Measurements from ENCODE around the gene RPRD2. TPM values are rescaled to one million over a fixed set of nuclear protein-coding genes. Genes with fewer than 3 reads are reported as not detected.

Gene RPRD2
- total and polyA plus RNA-seq, 2 of the 4 experiments (the other 2 are of a cell fraction): 3.9 to 11.6 TPM

DNA sequence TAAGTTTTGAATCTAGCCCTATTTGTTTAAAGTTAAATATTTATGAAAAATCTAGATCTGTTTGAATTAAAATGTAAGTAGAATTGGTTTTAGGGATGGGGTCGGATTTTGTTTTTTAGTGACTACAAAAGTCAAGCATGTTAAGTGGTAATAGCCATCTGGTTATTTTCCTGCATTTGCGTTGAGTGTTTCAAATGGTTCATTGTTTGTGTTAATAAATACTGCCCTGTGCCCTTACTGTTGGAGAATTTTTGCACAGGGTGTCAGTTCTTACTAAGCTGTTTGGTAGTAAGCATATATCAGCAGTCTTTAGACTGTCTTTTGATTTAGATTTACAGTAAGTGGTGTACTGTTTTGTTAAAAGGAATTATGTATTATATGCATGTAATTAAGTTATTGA, 77.2 kb downstream of the RPRD2 start:
- Histone ChIP-seq H4K8ac (ENCODE audit: low read depth in 2 of 2, low read length in 2 of 2) (no peak overlapping the region), H4K5ac (ENCODE audit: low read depth, low read length) (no peak overlapping the region), H2AK9ac (replicated peaks; ENCODE audit: low read depth, low read length, poor library complexity) (no peak overlapping the region), H3K18ac (ENCODE audit: low read depth, low read length) (no peak overlapping the region), H2AFZ (replicated peaks; ENCODE audit: low read length, poor library complexity) (no peak overlapping the region), H3K9me1 (ENCODE audit: insufficient read depth, low read length) (no peaks in the 10 kb centered on the region), H2AK5ac (ENCODE audit: low read depth, low read length) (no peak overlapping the region), H3K9me3 (ENCODE audit: control insufficient read depth, insufficient read depth, low read length) (no peaks in the 10 kb centered on the region), H3K27ac (ENCODE audit: insufficient read depth, low read length) (no peak overlapping the region), H3K56ac (ENCODE audit: extremely low read depth, insufficient read depth, low read length) (no peak overlapping the region), H3K27me3 (ENCODE audit: control insufficient read depth, insufficient read depth, low read length) (no peaks in the 10 kb centered on the region), H2BK20ac (ENCODE audit: low read depth, low read length) (no peak overlapping the region), H3K79me1 (ENCODE audit: low read depth in 1 of 2, low read length in 2 of 2) (peaks cover 0 to 14% of the 10 kb centered on the region in 2 experiments; a peak in 1 of 4 replicates), H3K4me2 (ENCODE audit: low read depth, low read length) (no peak overlapping the region), H3K36me3 (ENCODE audit: control insufficient read depth, insufficient read depth, low read length) (peaks cover 9% of the 10 kb centered on the region), H3K4ac (ENCODE audit: low read depth, low read length) (no peak overlapping the region), H4K20me1 (ENCODE audit: insufficient read depth, low read length) (no peaks in the 10 kb centered on the region), H2BK15ac (ENCODE audit: low read depth, low read length) (no peak overlapping the region), H3K4me1 (ENCODE audit: control insufficient read depth, insufficient read depth, low read length) (no peaks in the 10 kb centered on the region), H3K9ac (ENCODE audit: low read depth, low read length) (no peak overlapping the region), H3K23ac (ENCODE audit: low read depth, low read length) (no peak overlapping the region), H2BK5ac (ENCODE audit: low read depth, low read length, poor library complexity, severe bottlenecking) (no peak overlapping the region), H3K4me3 (ENCODE audit: insufficient read depth, low read depth, low read length) (no peak overlapping the region), H2BK120ac (ENCODE audit: low read depth, low read length) (no peak overlapping the region), H4K91ac (ENCODE audit: insufficient read depth, low read depth, low read length) (no peak overlapping the region), H3K14ac (replicated peaks; ENCODE audit: low read depth, low read length) (no peak overlapping the region)
- ATAC-seq (ENCODE audit: low read depth): no peak
- DNase-seq: no peak
- dilution Hi-C loops (cut with HindIII; ENCODE audit: low sequenced_read_pairs, unreplicated experiment): no loop called here
- intact Hi-C loops (cut with micrococcal nuclease): no loop called here
- TF ChIP-seq FOS (IDR thresholded peaks at IDR 0.05; ENCODE audit: low read depth, low read length) (no peak), MAZ (IDR thresholded peaks at IDR 0.05; ENCODE audit: borderline replicate concordance, low read depth, low read length) (no peak), RCOR1 (IDR thresholded peaks at IDR 0.05; ENCODE audit: insufficient replicate concordance, low read length) (no peak), POLR2A (IDR thresholded peaks at IDR 0.05; ENCODE audit: low read depth, low read length) (no peak), CHD1 (IDR thresholded peaks at IDR 0.05; ENCODE audit: low read depth, low read length) (no peak), CEBPB (IDR thresholded peaks at IDR 0.05; ENCODE audit: low read depth, low read length) (no peak), RFX5 (IDR thresholded peaks at IDR 0.05; ENCODE audit: low read depth, low read length) (no peak), SMC3 (IDR thresholded peaks at IDR 0.05; ENCODE audit: low read depth, low read length) (no peak)
- TF ChIP-seq, protein P1, sequence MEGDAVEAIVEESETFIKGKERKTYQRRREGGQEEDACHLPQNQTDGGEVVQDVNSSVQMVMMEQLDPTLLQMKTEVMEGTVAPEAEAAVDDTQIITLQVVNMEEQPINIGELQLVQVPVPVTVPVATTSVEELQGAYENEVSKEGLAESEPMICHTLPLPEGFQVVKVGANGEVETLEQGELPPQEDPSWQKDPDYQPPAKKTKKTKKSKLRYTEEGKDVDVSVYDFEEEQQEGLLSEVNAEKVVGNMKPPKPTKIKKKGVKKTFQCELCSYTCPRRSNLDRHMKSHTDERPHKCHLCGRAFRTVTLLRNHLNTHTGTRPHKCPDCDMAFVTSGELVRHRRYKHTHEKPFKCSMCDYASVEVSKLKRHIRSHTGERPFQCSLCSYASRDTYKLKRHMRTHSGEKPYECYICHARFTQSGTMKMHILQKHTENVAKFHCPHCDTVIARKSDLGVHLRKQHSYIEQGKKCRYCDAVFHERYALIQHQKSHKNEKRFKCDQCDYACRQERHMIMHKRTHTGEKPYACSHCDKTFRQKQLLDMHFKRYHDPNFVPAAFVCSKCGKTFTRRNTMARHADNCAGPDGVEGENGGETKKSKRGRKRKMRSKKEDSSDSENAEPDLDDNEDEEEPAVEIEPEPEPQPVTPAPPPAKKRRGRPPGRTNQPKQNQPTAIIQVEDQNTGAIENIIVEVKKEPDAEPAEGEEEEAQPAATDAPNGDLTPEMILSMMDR (conservative IDR thresholded peaks at IDR 0.05; ENCODE audit: low read depth, low read length): no peak
- TF ChIP-seq, protein P2, sequence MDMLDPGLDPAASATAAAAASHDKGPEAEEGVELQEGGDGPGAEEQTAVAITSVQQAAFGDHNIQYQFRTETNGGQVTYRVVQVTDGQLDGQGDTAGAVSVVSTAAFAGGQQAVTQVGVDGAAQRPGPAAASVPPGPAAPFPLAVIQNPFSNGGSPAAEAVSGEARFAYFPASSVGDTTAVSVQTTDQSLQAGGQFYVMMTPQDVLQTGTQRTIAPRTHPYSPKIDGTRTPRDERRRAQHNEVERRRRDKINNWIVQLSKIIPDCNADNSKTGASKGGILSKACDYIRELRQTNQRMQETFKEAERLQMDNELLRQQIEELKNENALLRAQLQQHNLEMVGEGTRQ (IDR thresholded peaks at IDR 0.05; ENCODE audit: low read depth, low read length): no peak
- TF ChIP-seq, protein P3, sequence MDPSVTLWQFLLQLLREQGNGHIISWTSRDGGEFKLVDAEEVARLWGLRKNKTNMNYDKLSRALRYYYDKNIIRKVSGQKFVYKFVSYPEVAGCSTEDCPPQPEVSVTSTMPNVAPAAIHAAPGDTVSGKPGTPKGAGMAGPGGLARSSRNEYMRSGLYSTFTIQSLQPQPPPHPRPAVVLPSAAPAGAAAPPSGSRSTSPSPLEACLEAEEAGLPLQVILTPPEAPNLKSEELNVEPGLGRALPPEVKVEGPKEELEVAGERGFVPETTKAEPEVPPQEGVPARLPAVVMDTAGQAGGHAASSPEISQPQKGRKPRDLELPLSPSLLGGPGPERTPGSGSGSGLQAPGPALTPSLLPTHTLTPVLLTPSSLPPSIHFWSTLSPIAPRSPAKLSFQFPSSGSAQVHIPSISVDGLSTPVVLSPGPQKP (IDR thresholded peaks at IDR 0.05; ENCODE audit: borderline replicate concordance, low read depth, low read length): no peak
- CTCF ChIA-PET: no interaction called here
- in situ Hi-C loops (cut with MboI; ENCODE audit: low sequenced_read_pairs): no loop called here
- POLR2A ChIA-PET (ENCODE audit: unreplicated experiment): no interaction called here
- BruUV-seq (replicated peaks): no TSS peak
- 86 to 100% methylated on average over 1 to 2 of the region's 2 CpGs for WGBS, 2 experiments (ENCODE audit: extremely low coverage in 2 of 2, insufficient read length in 1 of 2)

All from IMR-90 (cell line).